Right atrium auricular region (tissue), 2 donors: ENCODE data around the gene PRCC. TPM values are rescaled to one million over a fixed set of nuclear protein-coding genes. Genes with fewer than 3 reads are reported as not detected.
A peak's percentile ranks its signal among the peaks of the same experiment; 100 is the strongest.

Source experiments
- DNase-seq: peaks from one replicate; pipeline ENCODE4 v3.0.0-alpha.2; 2019; ENCODE audit warnings: low spot score
- H3K27ac ChIP-seq, 2 donors: fragments of 200-600 bp; sonication (generic); 1 replicate in 1 of 2; 2 replicates in 1 of 2; pipeline ENCODE4 v1.5.1; 2016 to 2019
- H3K27me3 ChIP-seq, 2 donors: fragments of 200-600 bp; sonication (generic); one replicate each; pipeline versions ENCODE4 v1.5.1 to v1.6.0; 2017 to 2019
- H3K36me3 ChIP-seq: fragments of 200-600 bp; sonication (generic); one replicate; pipeline ENCODE4 v1.5.1; 2016
- H3K4me1 ChIP-seq, 2 donors: fragments of 200-600 bp; sonication (generic); one replicate each; pipeline versions ENCODE4 v1.5.1 to v1.6.0; 2017 to 2019
- H3K4me3 ChIP-seq, 2 donors: fragments of 200-600 bp; sonication (generic); 1 replicate in 1 of 2; 2 replicates in 1 of 2; pipeline ENCODE4 v1.5.1; 2017 to 2019; ENCODE audit warnings: mild to moderate bottlenecking in 1 of 2, moderate library complexity in 1 of 2
- H3K9me3 ChIP-seq, 2 donors: fragments of 200-600 bp; sonication (generic); one replicate each; pipeline ENCODE4 v1.5.1; 2019
- CTCF ChIP-seq, 2 donors: fragments of 200-600 bp; sonication (generic); IDR thresholded peaks; one replicate each; pipeline ENCODE4 v1.5.1; 2019; ENCODE audit warnings: antibody characterized with exemption in 2 of 2
- total RNA-seq, 2 donors: library from RNA; depleted of rRNA; stranded (reverse); fragments of >200 nt; gene quantifications; one replicate each; pipeline ENCODE4 v1.1.0, GENCODE V29; 2016

PRCC gene
- total RNA-seq, 2 donors from 2014 or later: 29.8 to 34.3 TPM

- no peak for TF ChIP-seq CTCF (IDR thresholded peaks at IDR 0.05)
- Histone ChIP-seq H3K4me1 (peaks cover 0 to 43% of the 10 kb centered on the region in 2 donors), H3K9me3 (no peaks in the 10 kb centered on the region), H3K27ac (peak overlapping the region; percentile 98 to 99), H3K36me3 (peaks cover 31% of the 10 kb centered on the region), H3K27me3 (no peaks in the 10 kb centered on the region), H3K4me3 (peak overlapping the region; percentile 64 to 87)
- no peak for DNase-seq
Observed at GRCh38 chr1:156727492-156727891, 39.8 kb upstream of the PRCC start.

GRCh38 chr1:156727926-156728598 lies 39.3 kb upstream of the PRCC start, which contains the start of gene METTL25B:
TSS of gene METTL25B (plus strand) at chr1:156728469. CDS start at chr1:156729105, 636 bp downstream.
- peak within 1 kb of the TSS; percentile 64 to 87 for H3K4me3 ChIP-seq
- H3K4me1 ChIP-seq: peaks cover 0 to 43% of the 10 kb centered on the region in 2 donors
- DNase-seq: peak; percentile 85
- H3K9me3 ChIP-seq: no peaks in the 10 kb centered on the region
- H3K27ac ChIP-seq: peak within 1 kb of the TSS; percentile 98 to 99
- TF ChIP-seq CTCF (IDR thresholded peaks at IDR 0.05): no peak
- H3K36me3 ChIP-seq: peaks cover 25% of the 10 kb centered on the region
- no peaks in the 10 kb centered on the region for H3K27me3 ChIP-seq

- Histone ChIP-seq H3K27ac (peak within 1 kb of the TSS; percentile 98 to 99), H3K36me3 (peaks cover 21% of the 10 kb centered on the region), H3K27me3 (no peaks in the 10 kb centered on the region), H3K4me1 (peaks cover 0 to 43% of the 10 kb centered on the region in 2 donors), H3K9me3 (no peaks in the 10 kb centered on the region), H3K4me3 (peak within 1 kb of the TSS; percentile 64 to 87)
- peak; percentile 99 for DNase-seq
- no peak for TF ChIP-seq CTCF (IDR thresholded peaks at IDR 0.05)
Observed at GRCh38 chr1:156728599-156729462, 38.5 kb upstream of the PRCC start, which contains the start of gene ISG20L2. TSS of gene ISG20L2 (minus strand) at chr1:156728766. CDS start at chr1:156727652, 1,114 bp downstream.

- peaks cover 0 to 6% of the 10 kb centered on the region in 2 donors for H3K4me1 ChIP-seq
- H3K36me3 ChIP-seq: peaks cover 19% of the 10 kb centered on the region
- H3K27ac ChIP-seq: no peak overlapping the region
- no peak overlapping the region for H3K4me3 ChIP-seq
- DNase-seq: no peak
- no peaks in the 10 kb centered on the region for H3K27me3 ChIP-seq
- no peak for TF ChIP-seq CTCF (IDR thresholded peaks at IDR 0.05)
- no peaks in the 10 kb centered on the region for H3K9me3 ChIP-seq
Observed at GRCh38 chr1:156733989-156734584, 33.2 kb upstream of the PRCC start.

GRCh38 chr1:156738407-156738806 lies 28.9 kb upstream of the PRCC start:
- DNase-seq: no peak
- Histone ChIP-seq H3K36me3 (peaks cover 34% of the 10 kb centered on the region), H3K9me3 (no peaks in the 10 kb centered on the region), H3K27me3 (no peaks in the 10 kb centered on the region), H3K4me1 (peaks cover 0 to 16% of the 10 kb centered on the region in 2 donors), H3K4me3 (no peak overlapping the region), H3K27ac (no peak overlapping the region)
- TF ChIP-seq CTCF (IDR thresholded peaks at IDR 0.05): no peak
